NCI-H82 treated with DMSO at 0.1 percent for 48 hours (cell line): ENCODE data around the gene TLN1.

ENCODE experiments used
- DNase-seq: peaks from one replicate; lab custom pipeline; 2025; ENCODE audit not compliant: unreplicated experiment; lab: John Stamatoyannopoulos, UW

The TLN1 gene

GRCh38 chr9:35753466-35753865 lies 21.5 kb upstream of the TLN1 start:
- no peak for DNase-seq

DNA sequence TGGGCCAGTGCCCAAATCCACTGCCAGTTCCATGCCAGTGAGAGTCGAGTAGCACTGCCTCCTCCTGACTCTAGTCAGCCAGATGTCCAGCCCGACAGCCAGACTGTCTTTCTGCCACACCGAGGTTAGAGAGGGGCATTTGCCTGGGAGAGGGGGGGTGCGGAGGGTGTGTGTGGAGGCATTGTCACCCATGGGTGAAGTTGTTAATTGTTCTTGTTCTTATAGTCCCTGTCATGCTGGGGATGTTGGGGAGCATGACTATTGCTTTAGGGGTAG lies 18.2 kb upstream of the TLN1 start:
- no peak for DNase-seq

DNA sequence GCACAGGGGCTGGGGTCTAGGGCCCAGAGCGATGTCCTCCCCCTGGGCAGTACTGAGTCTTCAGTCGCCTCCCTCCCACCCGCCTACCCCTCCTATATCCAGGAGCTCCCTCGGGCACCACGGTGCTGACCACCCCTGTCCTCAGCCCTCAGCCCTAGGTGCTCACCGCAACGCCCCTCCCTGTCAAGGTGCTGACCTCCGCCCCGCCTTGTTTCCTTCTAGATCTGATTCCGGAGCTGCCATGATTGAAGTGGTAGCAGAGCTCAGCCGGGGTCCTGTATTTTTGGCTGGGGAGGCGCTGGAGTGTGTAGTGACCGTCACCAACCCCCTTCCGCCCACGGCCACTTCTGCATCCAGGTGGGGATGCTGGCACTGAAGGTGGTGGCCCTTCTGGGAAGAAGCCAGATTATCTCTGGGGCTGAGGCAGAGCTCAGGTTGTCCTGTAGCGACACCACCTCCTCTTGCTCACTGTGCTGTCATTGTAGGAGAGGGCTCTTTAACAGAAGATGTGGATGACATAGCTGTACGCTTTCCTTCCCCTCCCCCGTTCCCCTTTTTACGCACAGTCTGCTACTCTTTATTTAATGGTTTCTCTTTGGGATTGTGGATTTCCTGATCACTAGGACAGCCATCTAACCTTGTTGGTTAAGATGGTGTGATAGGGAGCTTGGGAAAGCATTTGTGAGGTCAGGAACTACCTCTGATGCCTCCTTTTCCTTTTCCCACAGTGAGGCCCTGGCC lies 17.7 kb upstream of the TLN1 start:
- DNase-seq: no peak

DNA sequence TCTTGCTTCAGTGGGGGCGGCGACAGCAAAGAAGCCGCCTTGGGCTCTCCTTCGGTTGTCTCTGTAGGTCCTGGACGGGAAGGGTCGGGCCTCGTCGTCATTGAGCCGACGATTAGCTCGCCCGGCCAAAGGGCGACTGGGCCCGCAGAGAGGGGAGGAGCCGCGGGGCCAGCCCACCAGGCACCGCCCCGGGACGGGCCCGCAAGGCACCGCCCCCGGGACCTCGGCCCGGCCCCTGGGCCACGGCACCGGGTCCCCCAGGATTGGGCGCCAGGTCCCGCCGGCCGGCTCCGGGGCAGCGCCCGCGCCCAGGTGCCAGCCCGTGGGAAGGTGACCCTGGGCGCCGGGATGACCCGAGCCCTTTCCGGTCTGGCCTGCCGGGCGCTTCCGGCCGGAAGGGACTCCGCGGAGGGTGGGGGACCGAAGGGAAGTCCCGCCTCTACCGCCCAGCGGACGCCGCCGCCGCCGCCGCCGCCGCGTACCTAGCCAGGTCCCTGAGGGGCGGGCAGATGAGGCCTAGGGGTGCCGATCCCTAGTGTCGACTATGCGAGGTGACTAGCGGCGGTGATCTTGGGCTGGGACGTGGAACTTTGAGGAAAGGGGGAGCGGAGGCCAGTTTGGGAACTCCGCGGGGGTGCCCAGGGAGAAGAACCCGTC lies 17.0 kb upstream of the TLN1 start, which contains the start of the genes GBA2 and RGP1:
Gene GBA2, minus strand, starts transcription at position 371 of the 657 bp plus-strand sequence. CDS start 524 bp downstream, outside the sequence.
Gene RGP1, plus strand, starts transcription at position 430 of the 657 bp plus-strand sequence. CDS start 469 bp downstream, outside the sequence.
- no peak for DNase-seq

GRCh38 chr9:35748242-35748857 lies 16.4 kb upstream of the TLN1 start:
- DNase-seq: no peak

DNA sequence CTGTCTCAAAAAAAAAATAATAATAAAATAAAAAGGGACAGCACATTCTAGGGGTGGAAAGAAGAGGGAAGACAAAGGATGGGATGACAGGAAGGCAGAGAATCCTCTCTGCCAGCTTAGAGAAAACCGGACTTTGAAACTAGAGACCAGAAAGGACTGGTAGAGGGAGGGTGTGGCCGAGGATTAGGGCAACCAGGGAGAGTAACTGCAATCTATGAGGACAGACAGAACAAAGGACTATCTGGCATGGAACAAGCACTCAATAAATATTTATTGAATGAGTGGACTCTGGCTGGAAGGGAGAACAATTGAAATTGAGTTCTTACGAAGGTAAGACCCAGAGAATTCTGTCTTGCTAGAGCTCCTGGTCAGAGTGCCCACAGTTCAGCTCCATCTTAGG lies 14.6 kb upstream of the TLN1 start:
- DNase-seq: no peak

DNA sequence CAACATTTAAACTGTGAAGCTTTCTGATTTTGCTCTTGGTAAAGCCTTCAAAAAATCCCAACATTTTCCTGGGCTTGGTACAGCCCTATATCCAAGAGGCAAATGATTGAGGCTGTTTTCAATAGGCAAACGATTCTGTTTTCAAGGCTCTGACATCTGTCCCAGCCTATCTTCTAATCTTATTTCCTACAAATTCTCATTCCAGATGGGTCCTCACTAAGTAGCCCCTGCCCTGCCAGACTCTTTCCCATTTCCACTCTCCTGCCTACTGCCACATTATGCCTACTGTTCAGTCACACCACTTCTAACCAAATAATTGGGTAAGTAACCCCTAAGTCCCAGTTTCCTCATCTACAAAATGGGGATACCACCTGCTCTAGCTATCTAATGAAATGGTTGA lies 13.6 kb upstream of the TLN1 start:
- DNase-seq: peak; percentile 41

DNA sequence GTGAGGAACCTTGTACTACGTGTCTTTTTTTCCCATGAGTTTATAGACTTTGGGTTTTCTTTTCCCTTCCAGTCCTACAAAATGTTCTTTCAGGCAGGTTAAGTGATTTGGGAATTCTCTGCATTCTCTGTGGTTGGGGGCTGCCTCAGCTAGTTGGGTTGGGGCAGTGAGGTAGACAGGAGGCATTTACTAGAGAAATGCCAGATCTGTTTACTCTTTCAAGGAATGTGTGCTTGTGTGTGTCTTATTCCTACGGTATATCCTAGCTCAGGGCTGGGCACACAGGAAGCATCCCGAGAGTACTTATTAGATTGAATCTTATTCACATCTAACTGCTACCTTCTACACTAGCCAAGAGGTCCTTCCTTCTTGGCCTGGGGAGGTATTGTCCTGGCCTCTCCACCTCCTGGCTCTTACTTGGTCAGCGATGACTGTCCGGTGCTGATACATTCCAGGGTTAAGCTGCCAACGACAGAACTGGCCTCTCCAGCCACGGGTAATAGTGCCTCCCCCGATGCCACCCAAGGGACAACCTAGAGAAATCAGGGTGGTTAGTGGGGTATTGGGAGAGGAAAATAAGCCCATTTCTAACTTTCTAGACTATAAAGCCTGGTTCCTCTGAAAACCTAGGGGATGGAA lies 12.0 kb upstream of the TLN1 start:
- DNase-seq: no peak

- no peak for DNase-seq
Observed at GRCh38 chr9:35743452-35743851, 11.5 kb upstream of the TLN1 start.

DNA sequence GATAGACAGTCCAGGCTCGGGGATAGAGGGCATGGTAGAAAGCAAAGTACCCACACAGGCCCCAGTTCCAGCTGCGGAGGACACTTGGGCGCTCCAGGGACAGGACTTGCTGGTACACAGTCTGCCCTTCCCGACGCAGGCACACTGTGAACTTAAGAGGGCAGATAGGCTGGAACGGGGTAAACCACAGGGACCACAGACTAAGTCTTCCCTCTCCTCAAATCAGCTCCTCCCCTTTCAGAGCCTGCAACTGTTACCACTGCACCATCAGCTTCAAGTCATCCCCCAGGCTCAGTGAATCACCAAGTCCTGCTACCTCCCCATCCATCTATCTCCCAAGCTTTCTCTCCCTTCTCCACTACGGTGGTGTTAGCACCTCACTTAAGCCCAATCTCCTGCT lies 9.7 kb upstream of the TLN1 start:
- no peak for DNase-seq

GRCh38 chr9:35740243-35740642 lies 8.2 kb upstream of the TLN1 start:
- DNase-seq: no peak

GRCh38 chr9:35738924-35739323 lies 6.9 kb upstream of the TLN1 start:
- DNase-seq: no peak

GRCh38 chr9:35738186-35738585 lies 6.2 kb upstream of the TLN1 start:
- DNase-seq: no peak

DNA sequence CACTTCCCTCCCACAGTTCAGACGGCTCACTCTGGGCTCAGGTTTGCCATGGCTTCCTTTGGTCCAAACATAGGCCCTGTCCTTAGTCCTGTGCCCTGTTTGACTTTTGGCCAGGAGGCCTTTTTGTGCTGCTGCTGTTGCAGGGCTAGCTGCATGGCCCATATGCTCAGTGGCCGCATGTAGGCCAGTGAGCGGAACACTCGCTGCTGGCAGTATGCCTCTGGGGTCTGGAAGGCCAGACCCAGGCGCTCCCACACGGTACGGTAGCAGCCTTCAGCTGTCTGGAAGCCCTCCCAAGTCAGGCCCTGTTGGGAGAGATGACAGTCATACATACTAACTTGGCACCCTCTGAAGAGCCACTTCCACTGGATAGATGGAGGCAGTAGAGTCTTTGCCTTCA lies 5.1 kb upstream of the TLN1 start:
- DNase-seq: no peak

DNA sequence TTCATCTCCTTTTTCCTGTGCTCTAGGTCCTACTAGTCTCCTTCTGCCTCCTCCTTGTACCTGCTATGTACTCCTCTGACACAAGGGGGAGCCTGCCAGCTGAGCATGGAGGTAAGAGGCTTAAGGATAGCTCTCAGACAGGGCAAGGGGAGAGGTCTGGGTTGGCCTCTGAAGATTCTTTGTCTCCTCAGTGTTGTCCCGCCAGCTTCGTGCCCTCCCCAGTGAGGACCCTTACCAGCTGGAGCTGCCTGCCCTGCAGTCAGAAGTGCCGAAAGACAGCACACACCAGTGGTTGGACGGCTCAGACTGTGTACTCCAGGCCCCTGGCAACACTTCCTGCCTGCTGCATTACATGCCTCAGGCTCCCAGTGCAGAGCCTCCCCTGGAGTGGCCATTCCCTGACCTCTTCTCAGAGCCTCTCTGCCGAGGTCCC lies 4.2 kb upstream of the TLN1 start:
- DNase-seq: peak; percentile 45

DNA sequence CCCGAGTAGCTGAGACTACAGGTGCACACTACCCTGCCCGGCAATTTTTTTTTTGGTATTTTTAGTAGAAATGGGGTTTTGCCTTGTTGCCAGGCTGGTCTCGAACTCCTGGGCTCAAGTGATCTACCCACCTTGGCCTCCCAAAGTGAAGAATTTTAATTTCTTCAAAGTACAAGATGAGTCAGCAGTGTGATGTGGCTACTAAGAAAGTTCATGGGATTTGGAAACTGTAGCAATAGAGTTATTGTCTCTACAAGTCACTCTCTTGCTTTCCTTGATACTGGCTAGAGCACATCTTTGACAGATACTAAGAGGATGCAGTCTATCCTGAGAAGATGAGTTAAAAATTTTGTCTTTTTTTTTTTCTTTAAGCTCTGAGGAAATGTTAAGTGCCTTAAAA lies 2.1 kb upstream of the TLN1 start:
- no peak for DNase-seq

- peak; percentile 21 for DNase-seq
Observed at GRCh38 chr9:35732800-35733541, 976 bp upstream of the TLN1 start.

GRCh38 chr9:35731415-35732184 lies 395 bp downstream of the TLN1 start:
- no peak for DNase-seq

GRCh38 chr9:35730486-35730854 lies 1.5 kb downstream of the TLN1 start:
- no peak for DNase-seq

- DNase-seq: no peak
Observed at GRCh38 chr9:35729700-35730485, 2.1 kb downstream of the TLN1 start.
